Astrocyte (in vitro differentiated cells and primary cell): Measurements from ENCODE around the gene CACNB4. TPM values are rescaled to one million over a fixed set of nuclear protein-coding genes. Genes with fewer than 3 reads are reported as not detected.

ENCODE experiments used
- DNase-seq: peaks from one replicate; pipeline ENCODE4 v3.0.0-alpha.2; 2010; ENCODE audit warnings: low read depth
- FAIRE-seq: peaks from 2 replicates; lab custom pipeline; 2011; peaks lifted over from hg19 to GRCh38; lab: Jason Lieb, UNC
- H2AFZ ChIP-seq: 2 replicates; pipeline ENCODE4 v1.6.0; 2012; ENCODE audit warnings: low read depth, low read length, inconsistent platforms
- H3K27ac ChIP-seq: 2 replicates; pipeline ENCODE4 v1.5.1; 2011; ENCODE audit warnings: low read depth, low read length, inconsistent platforms
- H3K27me3 ChIP-seq: 2 replicates; pipeline ENCODE4 v1.6.0; 2011; ENCODE audit warnings: low read length, inconsistent platforms; ENCODE audit not compliant: insufficient read depth
- H3K36me3 ChIP-seq: 2 replicates; pipeline ENCODE4 v1.5.1; 2011; ENCODE audit warnings: low read length, inconsistent platforms; ENCODE audit not compliant: insufficient read depth
- H3K4me1 ChIP-seq: 2 replicates; pipeline ENCODE4 v1.5.1; 2011; ENCODE audit warnings: low read length, inconsistent platforms; ENCODE audit not compliant: insufficient read depth
- H3K4me2 ChIP-seq: 2 replicates; pipeline ENCODE4 v1.6.0; 2012; ENCODE audit warnings: low read length, inconsistent platforms
- H3K4me3 ChIP-seq: 2 replicates; pipeline ENCODE4 v1.5.1; 2011; ENCODE audit warnings: low read depth, mild to moderate bottlenecking, low read length, inconsistent platforms; ENCODE audit not compliant: insufficient read depth
- H3K79me2 ChIP-seq: 2 replicates; pipeline ENCODE4 v1.6.0; 2012; ENCODE audit warnings: mild to moderate bottlenecking, low read length, inconsistent platforms; ENCODE audit not compliant: insufficient read depth
- H3K9ac ChIP-seq: 2 replicates; pipeline ENCODE4 v1.6.0; 2012; ENCODE audit warnings: mild to moderate bottlenecking, low read length, inconsistent platforms
- H3K9me3 ChIP-seq: 2 replicates; pipeline ENCODE4 v1.5.1; 2012; ENCODE audit warnings: low read depth, mild to moderate bottlenecking, low read length, inconsistent platforms; ENCODE audit not compliant: insufficient read depth
- H4K20me1 ChIP-seq: 2 replicates; pipeline ENCODE4 v1.6.0; 2012; ENCODE audit warnings: low read length, inconsistent platforms; ENCODE audit not compliant: insufficient read depth
- H3K27ac Mint-ChIP-seq: one replicate; pipeline ENCODE4 v1.8.0; 2021; ENCODE audit warnings: mild to moderate bottlenecking, mixed read lengths; ENCODE audit not compliant: unreplicated experiment
- H3K27me3 Mint-ChIP-seq: one replicate; pipeline ENCODE4 v1.8.0; 2021; ENCODE audit warnings: low read depth, mixed read lengths; ENCODE audit not compliant: unreplicated experiment
- H3K36me3 Mint-ChIP-seq: one replicate; pipeline ENCODE4 v1.8.0; 2021; ENCODE audit warnings: low read depth, mixed read lengths; ENCODE audit not compliant: unreplicated experiment
- H3K4me1 Mint-ChIP-seq: one replicate; pipeline ENCODE4 v1.8.0; 2021; ENCODE audit warnings: low read depth, mixed read lengths; ENCODE audit not compliant: unreplicated experiment
- H3K4me3 Mint-ChIP-seq: one replicate; pipeline ENCODE4 v1.8.0; 2021; ENCODE audit warnings: mild to moderate bottlenecking, moderate library complexity, mixed read lengths; ENCODE audit not compliant: unreplicated experiment
- H3K9me3 Mint-ChIP-seq: one replicate; pipeline ENCODE4 v1.8.0; 2021; ENCODE audit warnings: mild to moderate bottlenecking, mixed read lengths; ENCODE audit not compliant: unreplicated experiment
- EZH2 ChIP-seq: IDR thresholded peaks from 2 replicates; pipeline ENCODE4 v1.6.1; 2012; ENCODE audit warnings: mild to moderate bottlenecking, low read length, inconsistent platforms; ENCODE audit not compliant: insufficient read depth
- total RNA-seq: library from RNA; stranded (reverse); gene quantifications from 2 replicates; pipeline ENCODE4 v1.2.1, GENCODE V29; 2021
- TF ChIP-seq, protein P1 (sequence below): IDR thresholded peaks from 2 replicates; pipeline ENCODE4 v1.5.1; 2011; ENCODE audit warnings: low read depth, mild to moderate bottlenecking, inconsistent platforms, low read length, moderate library complexity; ENCODE audit not compliant: insufficient read depth

CACNB4 gene
- total RNA-seq, 1 donor from 2014 or later: 1.8 TPM

DNA sequence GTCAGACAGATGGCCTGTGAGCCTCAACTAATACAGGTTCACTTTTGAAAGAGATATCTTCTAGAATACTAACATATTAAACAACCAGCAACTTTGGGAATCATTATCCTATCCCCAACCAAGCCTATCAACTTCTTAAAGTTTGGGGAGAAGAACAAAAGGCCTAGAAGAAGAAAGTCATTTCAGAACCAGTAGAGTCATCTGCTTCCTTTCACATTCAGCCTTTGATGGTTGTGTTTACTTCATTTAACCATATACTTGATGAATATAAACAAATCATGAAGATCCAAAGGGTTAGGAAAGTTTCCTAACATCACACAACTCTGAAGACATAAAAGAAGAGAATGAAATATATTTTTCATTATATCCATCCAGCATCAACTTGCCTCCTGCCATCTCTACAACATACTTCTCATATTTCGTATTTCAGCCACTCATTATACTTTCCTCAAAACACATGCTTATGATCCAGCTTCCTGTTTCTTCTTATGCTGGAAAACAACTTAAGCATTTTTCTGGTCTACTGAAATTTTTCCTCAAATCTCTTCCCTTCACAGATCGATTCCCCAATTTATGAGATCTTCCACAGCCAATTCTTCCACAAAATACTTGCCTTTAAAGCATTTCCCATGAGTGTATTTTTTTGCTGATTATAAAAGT lies 114.3 kb downstream of the CACNB4 start:
- FAIRE-seq (no peak), DNase-seq (no peak)
- Histone ChIP-seq H3K27me3 (no peaks in the 10 kb centered on the region), H3K36me3 (no peaks in the 10 kb centered on the region), H3K79me2 (no peaks in the 10 kb centered on the region), H3K9me3 (no peaks in the 10 kb centered on the region), H4K20me1 (no peaks in the 10 kb centered on the region), H2AFZ (no peak overlapping the region), H3K4me2 (no peak overlapping the region), H3K4me3 (no peak overlapping the region), H3K9ac (no peak overlapping the region), H3K27ac (no peak overlapping the region), H3K4me1 (no peaks in the 10 kb centered on the region)
- H3K4me3 Mint-ChIP-seq: no peak overlapping the region
- no peak overlapping the region for H3K27ac Mint-ChIP-seq
- H3K27me3 Mint-ChIP-seq: no peaks in the 10 kb centered on the region
- no peaks in the 10 kb centered on the region for H3K36me3 Mint-ChIP-seq
- TF ChIP-seq, protein P1, sequence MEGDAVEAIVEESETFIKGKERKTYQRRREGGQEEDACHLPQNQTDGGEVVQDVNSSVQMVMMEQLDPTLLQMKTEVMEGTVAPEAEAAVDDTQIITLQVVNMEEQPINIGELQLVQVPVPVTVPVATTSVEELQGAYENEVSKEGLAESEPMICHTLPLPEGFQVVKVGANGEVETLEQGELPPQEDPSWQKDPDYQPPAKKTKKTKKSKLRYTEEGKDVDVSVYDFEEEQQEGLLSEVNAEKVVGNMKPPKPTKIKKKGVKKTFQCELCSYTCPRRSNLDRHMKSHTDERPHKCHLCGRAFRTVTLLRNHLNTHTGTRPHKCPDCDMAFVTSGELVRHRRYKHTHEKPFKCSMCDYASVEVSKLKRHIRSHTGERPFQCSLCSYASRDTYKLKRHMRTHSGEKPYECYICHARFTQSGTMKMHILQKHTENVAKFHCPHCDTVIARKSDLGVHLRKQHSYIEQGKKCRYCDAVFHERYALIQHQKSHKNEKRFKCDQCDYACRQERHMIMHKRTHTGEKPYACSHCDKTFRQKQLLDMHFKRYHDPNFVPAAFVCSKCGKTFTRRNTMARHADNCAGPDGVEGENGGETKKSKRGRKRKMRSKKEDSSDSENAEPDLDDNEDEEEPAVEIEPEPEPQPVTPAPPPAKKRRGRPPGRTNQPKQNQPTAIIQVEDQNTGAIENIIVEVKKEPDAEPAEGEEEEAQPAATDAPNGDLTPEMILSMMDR: no peak
- H3K4me1 Mint-ChIP-seq: peaks cover 2% of the 10 kb centered on the region
- peaks cover 4% of the 10 kb centered on the region for H3K9me3 Mint-ChIP-seq

DNA sequence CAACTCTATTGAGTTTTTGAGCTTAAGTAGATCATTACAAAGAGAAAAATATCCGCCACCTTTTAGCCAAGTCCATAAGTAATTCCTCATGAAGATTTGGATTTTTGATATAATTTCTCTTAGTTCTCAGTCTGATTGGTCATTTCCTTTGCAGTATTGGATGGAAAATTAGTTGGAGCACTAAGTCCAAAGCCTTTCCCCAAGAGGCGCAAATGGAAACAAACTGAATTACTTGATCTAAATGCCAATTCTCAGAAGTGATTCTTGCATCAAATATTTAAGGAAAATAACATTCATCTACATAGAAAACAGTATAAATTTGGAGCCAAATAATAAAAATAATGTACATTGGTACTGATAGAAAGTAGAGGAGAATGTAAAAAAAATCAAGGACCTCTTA lies 115.6 kb downstream of the CACNB4 start:
- Histone ChIP-seq H3K4me3 (no peak overlapping the region), H3K9ac (no peak overlapping the region), H3K27ac (no peak overlapping the region), H3K27me3 (no peaks in the 10 kb centered on the region), H3K4me2 (no peak overlapping the region), H3K79me2 (no peaks in the 10 kb centered on the region), H3K9me3 (no peaks in the 10 kb centered on the region), H2AFZ (no peak overlapping the region), H4K20me1 (no peaks in the 10 kb centered on the region), H3K4me1 (no peaks in the 10 kb centered on the region), H3K36me3 (no peaks in the 10 kb centered on the region)
- H3K4me1 Mint-ChIP-seq: peaks cover 4% of the 10 kb centered on the region
- no peaks in the 10 kb centered on the region for H3K27me3 Mint-ChIP-seq
- no peak for DNase-seq
- H3K27ac Mint-ChIP-seq: no peak overlapping the region
- no peak for TF ChIP-seq EZH2
- TF ChIP-seq, protein P1: no peak
- H3K4me3 Mint-ChIP-seq: no peak overlapping the region
- peaks cover 4% of the 10 kb centered on the region for H3K9me3 Mint-ChIP-seq
- FAIRE-seq: no peak
- peaks cover 2% of the 10 kb centered on the region for H3K36me3 Mint-ChIP-seq

DNA sequence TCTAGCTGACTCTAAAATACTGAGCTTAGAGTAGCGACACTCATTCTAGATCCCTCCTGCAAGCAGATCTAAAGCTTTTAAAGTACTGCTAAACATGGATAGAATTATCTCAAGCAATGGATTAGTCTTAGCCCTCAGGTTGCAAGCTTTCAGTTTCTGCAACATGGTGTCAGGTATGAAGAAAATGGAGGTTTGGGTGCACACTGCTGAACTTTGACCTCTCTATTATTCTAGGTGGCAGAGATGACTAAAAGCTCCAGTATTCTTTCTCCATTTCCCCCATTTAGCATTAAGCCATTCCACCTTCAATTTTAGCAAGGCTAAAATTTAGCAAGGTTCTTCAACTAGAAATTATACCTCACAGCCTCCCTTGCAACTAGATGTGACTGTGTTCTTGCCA lies 117.0 kb downstream of the CACNB4 start:
- Histone ChIP-seq H3K4me2 (no peak overlapping the region), H3K9ac (no peak overlapping the region), H4K20me1 (no peaks in the 10 kb centered on the region), H3K36me3 (no peaks in the 10 kb centered on the region), H2AFZ (no peak overlapping the region), H3K79me2 (no peaks in the 10 kb centered on the region), H3K9me3 (no peaks in the 10 kb centered on the region), H3K27me3 (no peaks in the 10 kb centered on the region), H3K4me3 (no peak overlapping the region), H3K27ac (no peak overlapping the region), H3K4me1 (no peaks in the 10 kb centered on the region)
- H3K4me3 Mint-ChIP-seq: no peak overlapping the region
- H3K27ac Mint-ChIP-seq: no peak overlapping the region
- peaks cover 4% of the 10 kb centered on the region for H3K4me1 Mint-ChIP-seq
- TF ChIP-seq EZH2: no peak
- TF ChIP-seq, protein P1: no peak
- peaks cover 2% of the 10 kb centered on the region for H3K36me3 Mint-ChIP-seq
- no peak for DNase-seq
- no peak for FAIRE-seq
- H3K27me3 Mint-ChIP-seq: no peaks in the 10 kb centered on the region
- H3K9me3 Mint-ChIP-seq: peaks cover 4% of the 10 kb centered on the region
